C4-2B (cell line): ENCODE data around the gene STK11IP.

Experiments used
- H3K27ac ChIP-seq: fragments of 450-650 bp; 2 replicates; pipeline ENCODE4 v1.5.1; 2017
- CTCF ChIP-seq: fragments of 450-650 bp; conservative IDR thresholded peaks from 2 replicates; pipeline ENCODE4 v1.5.1; 2017; ENCODE audit warnings: mild to moderate bottlenecking
- ZFX ChIP-seq: fragments of 450-650 bp; IDR thresholded peaks from 2 replicates; pipeline ENCODE4 v1.6.1; 2017

The STK11IP gene

GRCh38 chr2:219576505-219577388 lies 20.9 kb upstream of the STK11IP start:
- no peak overlapping the region for H3K27ac ChIP-seq
- TF ChIP-seq CTCF (no peak), ZFX (no peak)

GRCh38 chr2:219578811-219579613 lies 18.6 kb upstream of the STK11IP start:
- no peak overlapping the region for H3K27ac ChIP-seq
- no peak for TF ChIP-seq CTCF
- no peak for TF ChIP-seq ZFX

- H3K27ac ChIP-seq, result no peak overlapping the region
- TF ChIP-seq ZFX (no peak), CTCF (no peak)
Measured at GRCh38 chr2:219581346-219581745, 16.3 kb upstream of the STK11IP start.

GRCh38 chr2:219591091-219591490 lies 6.6 kb upstream of the STK11IP start:
- no peak for TF ChIP-seq CTCF
- TF ChIP-seq ZFX, result no peak
- no peak overlapping the region for H3K27ac ChIP-seq

- TF ChIP-seq CTCF (no peak), ZFX (no peak)
Measured at GRCh38 chr2:219592736-219593135, 4.9 kb upstream of the STK11IP start.

GRCh38 chr2:219593154-219593553 lies 4.5 kb upstream of the STK11IP start:
- no peak for TF ChIP-seq ZFX
- TF ChIP-seq CTCF, result no peak
- no peak overlapping the region for H3K27ac ChIP-seq

More at GRCh38 chr2:219592736-219593135, 4.9 kb upstream of the STK11IP start:
- H3K27ac ChIP-seq, result no peak overlapping the region

GRCh38 chr2:219595256-219595655 lies 2.4 kb upstream of the STK11IP start:
- H3K27ac ChIP-seq, result no peak overlapping the region
- no peak for TF ChIP-seq ZFX
- TF ChIP-seq CTCF, result no peak
